ENCODE results near the gene SRSF12.

GRCh38 chr6:89117211-89118108, at the start of gene SRSF12:
- TF ChIP-seq CTCF (IDR thresholded peaks at IDR 0.05) (peak in 2 of 4 experiments; percentile 25 to 29), POLR2A (IDR thresholded peaks at IDR 0.05) (no peak), EP300 (IDR thresholded peaks at IDR 0.05) (no peak)
